Loucy (cell line): ENCODE data around the gene AGPAT3.
A peak's percentile ranks its signal among the peaks of the same experiment; 100 is the strongest.

ENCODE experiments used
- H2AFZ ChIP-seq: fragments of 200-600 bp; sonication (generic); 2 replicates; pipeline ENCODE4 v1.6.0; 2016; ENCODE audit warnings: antibody characterized with exemption, mild to moderate bottlenecking, low read length, moderate library complexity
- H3F3A ChIP-seq: fragments of 200-600 bp; 2 replicates; pipeline ENCODE4 v1.6.0; 2016; ENCODE audit warnings: antibody characterized with exemption, low read depth, mild to moderate bottlenecking
- H3K27me3 ChIP-seq: fragments of 200-600 bp; sonication (generic); 2 replicates; pipeline ENCODE4 v1.6.1; 2014; ENCODE audit warnings: low read length, mild to moderate bottlenecking; ENCODE audit not compliant: insufficient read depth, poor library complexity, severe bottlenecking
- H3K36me3 ChIP-seq: fragments of 200-600 bp; sonication (generic); 2 replicates; pipeline ENCODE4 v1.6.1; 2016; ENCODE audit warnings: low read length; ENCODE audit not compliant: insufficient read depth
- H3K4me1 ChIP-seq: fragments of 200-600 bp; sonication (generic); 2 replicates; pipeline ENCODE4 v1.5.1; 2014; ENCODE audit warnings: low read length, mild to moderate bottlenecking; ENCODE audit not compliant: insufficient read depth, poor library complexity, severe bottlenecking
- H3K4me2 ChIP-seq: fragments of 200-600 bp; sonication (generic); 2 replicates; pipeline ENCODE4 v1.6.0; 2014; ENCODE audit warnings: antibody characterized with exemption, low read length, low read depth, mild to moderate bottlenecking; ENCODE audit not compliant: poor library complexity, severe bottlenecking
- H3K4me3 ChIP-seq: fragments of 200-600 bp; sonication (generic); 2 replicates; pipeline ENCODE4 v1.5.1; 2014; ENCODE audit warnings: low read length, mild to moderate bottlenecking, mixed read lengths; ENCODE audit not compliant: poor library complexity, severe bottlenecking
- H3K79me2 ChIP-seq: fragments of 200-600 bp; sonication (generic); 2 replicates; pipeline ENCODE4 v1.6.1; 2014; ENCODE audit warnings: low read length; ENCODE audit not compliant: insufficient read depth
- H3K9ac ChIP-seq: fragments of 200-600 bp; sonication (generic); 2 replicates; pipeline ENCODE4 v1.6.0; 2014; ENCODE audit warnings: mild to moderate bottlenecking, low read depth, low read length, moderate library complexity; ENCODE audit not compliant: poor library complexity, severe bottlenecking
- H3K9me2 ChIP-seq: fragments of 200-600 bp; sonication (generic); replicated peaks from 2 replicates; pipeline ENCODE4 v1.6.1; 2016; ENCODE audit warnings: low read depth, low read length, mixed read lengths
- H3K9me3 ChIP-seq: fragments of 200-600 bp; sonication (generic); 2 replicates; pipeline ENCODE4 v1.6.1; 2014; ENCODE audit warnings: mild to moderate bottlenecking, antibody characterized with exemption, low read length, low read depth; ENCODE audit not compliant: insufficient read depth
- H4K20me1 ChIP-seq: fragments of 200-600 bp; sonication (generic); 2 replicates; pipeline ENCODE4 v1.6.0; 2014; ENCODE audit warnings: antibody characterized with exemption, low read length, mild to moderate bottlenecking; ENCODE audit not compliant: insufficient read depth, poor library complexity, severe bottlenecking
- CTCF ChIP-seq: fragments of 200-600 bp; sonication (generic); conservative IDR thresholded peaks from 2 replicates; pipeline ENCODE4 v1.5.1; 2014; ENCODE audit warnings: mild to moderate bottlenecking, antibody characterized with exemption, low read length
- EZH2phosphoT487 ChIP-seq: fragments of 200-600 bp; IDR thresholded peaks from 2 replicates; pipeline ENCODE4 v1.6.1; 2018; ENCODE audit warnings: antibody characterized with exemption, mild to moderate bottlenecking, moderate library complexity, borderline replicate concordance

The AGPAT3 gene

GRCh38 chr21:43948740-43949498 lies 83.9 kb downstream of the AGPAT3 start:
- TF ChIP-seq EZH2phosphoT487: no peak
- TF ChIP-seq CTCF: no peak
- Histone ChIP-seq H2AFZ (no peak overlapping the region), H3F3A (no peaks in the 10 kb centered on the region), H3K9ac (no peak overlapping the region), H3K36me3 (no peaks in the 10 kb centered on the region; the same call in 1 of the 2 replicates), H3K27me3 (no peaks in the 10 kb centered on the region), H3K4me3 (no peak overlapping the region), H3K4me2 (peak overlapping the region; percentile 24), H4K20me1 (no peaks in the 10 kb centered on the region), H3K79me2 (peaks cover 8% of the 10 kb centered on the region; the same call in 1 of the 2 replicates), H3K9me2 (no peaks in the 10 kb centered on the region), H3K9me3 (no peaks in the 10 kb centered on the region), H3K4me1 (peaks cover 9% of the 10 kb centered on the region)

GRCh38 chr21:43949499-43950208 lies 84.6 kb downstream of the AGPAT3 start:
- H3F3A ChIP-seq: no peaks in the 10 kb centered on the region
- no peaks in the 10 kb centered on the region for H3K9me3 ChIP-seq
- H4K20me1 ChIP-seq: no peaks in the 10 kb centered on the region
- no peak overlapping the region for H2AFZ ChIP-seq
- peak overlapping the region; percentile 24 for H3K4me2 ChIP-seq
- H3K9me2 ChIP-seq: no peaks in the 10 kb centered on the region
- peaks cover 9% of the 10 kb centered on the region for H3K4me1 ChIP-seq
- H3K79me2 ChIP-seq: peaks cover 8% of the 10 kb centered on the region; the same call in 1 of the 2 replicates
- H3K9ac ChIP-seq: no peak overlapping the region
- no peaks in the 10 kb centered on the region; the same call in 1 of the 2 replicates for H3K36me3 ChIP-seq
- H3K27me3 ChIP-seq: no peaks in the 10 kb centered on the region
- TF ChIP-seq EZH2phosphoT487: no peak
- no peak for TF ChIP-seq CTCF
- no peak overlapping the region for H3K4me3 ChIP-seq

- Histone ChIP-seq H3K9me3 (no peaks in the 10 kb centered on the region), H3K36me3 (no peaks in the 10 kb centered on the region; the same call in 1 of the 2 replicates), H3K4me3 (no peak overlapping the region), H3K9ac (no peak overlapping the region), H3K4me1 (peaks cover 9% of the 10 kb centered on the region), H3K9me2 (no peaks in the 10 kb centered on the region), H3K79me2 (peaks cover 8% of the 10 kb centered on the region; the same call in 1 of the 2 replicates), H3K4me2 (no peak overlapping the region), H3F3A (no peaks in the 10 kb centered on the region), H3K27me3 (no peaks in the 10 kb centered on the region), H2AFZ (no peak overlapping the region), H4K20me1 (no peaks in the 10 kb centered on the region)
- no peak for TF ChIP-seq CTCF
- TF ChIP-seq EZH2phosphoT487: no peak
These were observed 85.5 kb downstream of the AGPAT3 start for GRCh38 chr21:43950481-43950880.
